ENCODE results near the gene POU2AF1.

The POU2AF1 gene

DNA sequence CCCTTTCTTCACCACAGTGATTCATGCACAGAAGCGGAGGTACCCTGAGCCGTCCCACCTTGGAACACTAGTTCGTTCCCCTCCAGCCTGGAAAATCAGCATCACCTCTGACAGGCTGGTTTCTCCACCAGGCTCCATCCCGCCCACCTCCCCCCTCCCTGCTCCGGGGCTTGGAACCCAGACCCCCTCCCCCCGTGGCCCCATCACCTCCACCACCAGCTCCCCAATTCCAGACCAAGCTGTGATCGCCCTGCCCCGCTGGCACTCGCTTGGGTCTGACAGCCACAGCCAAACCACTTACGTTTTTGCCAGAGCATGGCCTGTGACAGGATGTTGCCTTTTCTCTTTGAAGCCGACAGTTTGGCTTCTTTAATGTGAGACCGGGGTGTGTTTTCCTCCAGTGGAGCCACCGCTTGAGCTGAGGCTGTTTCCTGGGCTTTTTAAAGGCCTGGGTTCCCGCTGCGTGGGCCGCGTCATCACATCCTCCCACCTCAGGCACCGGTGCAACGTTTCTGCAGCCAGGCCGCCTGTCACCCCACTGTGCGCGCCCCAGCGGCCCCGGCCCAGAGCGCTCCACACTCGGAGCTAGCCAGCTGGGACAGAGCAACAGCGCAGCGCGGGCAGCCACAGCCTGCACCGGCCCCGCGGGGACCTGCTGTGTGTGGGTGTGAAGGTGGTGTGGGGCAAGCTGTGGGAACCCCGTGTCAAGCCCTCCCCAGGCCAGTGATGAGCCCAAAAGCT lies at the start of gene POU2AF1:
Gene POU2AF1 (minus strand): TSS at position 415 of the 741 bp plus-strand sequence. CDS start 98 bp downstream, at position 317.
- peak; percentile 71 to 74 for DNase-seq (ENCODE audit: low read depth in 2 of 2)

- no peak for DNase-seq (ENCODE audit: low read depth in 2 of 2)
Observed at GRCh38 chr11:111428113-111428876, 49.2 kb upstream of the POU2AF1 start.

DNA sequence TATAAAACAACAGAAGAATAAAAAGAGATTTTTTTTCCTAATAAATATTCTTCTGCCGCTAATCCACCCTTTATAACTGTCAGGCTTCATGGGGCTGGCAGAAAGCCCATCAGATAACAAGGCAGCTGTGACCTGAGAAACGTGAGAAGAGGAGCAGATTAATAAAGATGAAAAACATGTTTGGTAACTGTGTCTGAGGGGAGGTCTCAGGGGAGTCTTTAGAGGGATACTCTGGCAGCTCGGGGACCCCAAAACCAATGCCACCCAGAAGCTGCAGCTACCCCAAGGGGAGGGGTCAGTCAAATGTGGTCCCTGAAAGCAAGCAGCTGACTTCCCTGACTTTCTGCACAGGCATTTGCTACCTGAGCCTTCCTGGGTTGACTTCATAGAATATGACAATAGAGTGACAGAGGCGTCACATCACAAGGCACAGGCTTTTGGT lies 48.4 kb upstream of the POU2AF1 start:
- no peak for DNase-seq (ENCODE audit: low read depth in 2 of 2)

DNA sequence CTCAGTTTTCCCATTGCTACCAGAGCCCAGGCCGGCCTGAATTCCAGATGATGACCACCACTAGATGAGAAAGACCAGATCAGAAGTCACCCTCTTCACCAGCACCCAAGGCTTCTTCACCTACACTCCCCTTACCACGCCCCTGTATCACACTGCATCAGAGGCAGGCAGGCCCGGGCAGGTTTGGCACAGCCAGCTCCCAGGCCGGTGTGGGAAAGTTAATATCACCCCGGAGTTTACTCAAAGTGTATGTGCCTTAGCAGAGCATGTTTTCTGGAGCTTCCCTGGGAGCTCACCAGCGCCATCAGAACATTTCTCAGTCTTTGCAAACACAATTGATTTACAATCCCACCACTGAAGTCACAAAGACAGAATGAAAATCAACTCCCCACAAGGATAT lies 47.5 kb upstream of the POU2AF1 start:
- no peak for DNase-seq (ENCODE audit: low read depth in 2 of 2)

DNA sequence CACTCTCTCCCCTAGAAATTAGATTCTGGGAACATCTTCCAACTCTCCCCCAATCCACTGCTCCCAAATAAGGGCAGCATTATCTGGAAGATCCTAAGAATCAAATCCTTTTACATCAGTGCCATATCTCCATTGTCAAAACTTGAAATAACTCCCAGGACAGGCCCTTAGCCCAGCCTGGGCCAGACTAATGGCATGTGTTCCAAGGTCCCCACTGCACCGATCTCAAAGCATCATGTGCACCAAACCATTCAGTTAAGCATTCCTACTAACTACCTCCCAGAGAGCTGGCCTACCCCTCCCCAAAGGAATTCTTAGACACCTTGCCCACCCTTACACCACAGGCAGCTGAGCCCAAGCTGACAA lies 44.2 kb upstream of the POU2AF1 start:
- DNase-seq (ENCODE audit: low read depth in 2 of 2): no peak

DNA sequence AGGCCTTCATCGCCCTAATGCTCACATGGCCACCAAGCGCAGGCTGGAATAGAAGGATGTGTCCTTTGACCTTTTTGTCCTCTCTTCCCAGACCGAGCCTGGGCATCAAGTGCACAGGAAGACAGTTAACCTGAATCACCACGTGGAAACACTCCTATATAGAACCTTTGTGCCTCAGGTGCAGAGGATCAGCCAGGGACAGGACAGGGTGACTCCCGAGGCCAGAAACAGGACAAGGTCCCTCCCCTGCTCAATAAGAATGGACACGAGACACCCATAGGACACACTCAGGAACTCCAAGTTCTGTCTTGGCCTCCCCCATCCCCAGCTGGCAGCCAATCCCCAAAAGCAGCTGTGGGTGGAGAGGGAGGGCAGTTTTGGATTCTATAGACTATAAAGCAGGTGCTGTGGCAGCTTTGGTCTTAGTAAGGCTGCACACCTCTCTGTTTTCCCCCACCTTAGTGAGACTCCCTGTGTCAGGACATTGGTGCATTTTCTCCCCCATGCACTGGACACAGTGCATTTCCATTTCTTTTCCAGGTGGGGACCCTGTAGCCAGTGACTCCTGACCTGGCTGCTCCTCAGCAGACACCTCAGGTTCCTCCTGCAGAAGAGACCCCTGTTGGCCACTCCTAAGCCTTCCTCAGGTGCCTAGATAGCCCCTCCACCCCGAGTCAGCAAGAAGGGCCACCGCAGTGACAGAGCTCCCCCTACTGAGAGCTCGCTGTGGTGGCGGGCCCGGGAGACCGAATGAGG lies 43.6 kb upstream of the POU2AF1 start:
- peak in 1 of 2 donors; percentile 44 for DNase-seq (ENCODE audit: low read depth in 2 of 2)

GRCh38 chr11:111421251-111421650 lies 42.2 kb upstream of the POU2AF1 start:
- no peak for DNase-seq (ENCODE audit: low read depth in 2 of 2)

DNA sequence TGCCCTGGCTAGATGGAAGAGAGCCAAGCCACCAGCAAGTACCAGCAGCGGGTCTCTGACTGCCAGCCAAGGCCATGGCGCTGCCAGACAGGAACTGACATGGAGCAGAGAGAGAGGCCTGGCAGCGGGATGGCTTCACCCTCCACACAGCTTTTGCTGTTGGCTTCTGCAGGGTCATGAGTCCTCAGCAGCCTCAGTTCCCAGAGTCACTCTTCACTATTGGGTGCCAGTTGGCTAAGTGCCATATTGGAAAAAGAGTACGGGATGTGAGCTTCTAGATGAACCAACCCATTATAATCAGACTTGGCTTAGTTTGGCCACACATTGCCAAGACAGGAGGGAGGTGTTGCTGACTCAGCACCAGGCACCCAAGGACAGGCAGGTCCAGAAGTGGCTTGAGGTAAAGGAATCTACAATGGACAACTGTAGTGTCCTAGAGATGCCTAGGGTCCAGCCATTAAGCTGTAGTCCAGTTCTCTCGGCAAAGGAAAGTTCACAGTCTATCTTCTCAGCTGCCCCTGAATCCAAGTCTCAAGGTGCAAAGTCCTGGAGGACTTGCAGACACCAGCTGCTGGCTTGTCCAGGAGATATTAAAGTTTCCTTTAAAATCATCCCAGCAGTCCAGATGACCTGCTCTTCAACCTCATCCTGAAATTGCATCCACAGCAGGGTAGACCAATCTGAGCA lies 40.7 kb upstream of the POU2AF1 start:
- DNase-seq (ENCODE audit: low read depth in 2 of 2): no peak

DNA sequence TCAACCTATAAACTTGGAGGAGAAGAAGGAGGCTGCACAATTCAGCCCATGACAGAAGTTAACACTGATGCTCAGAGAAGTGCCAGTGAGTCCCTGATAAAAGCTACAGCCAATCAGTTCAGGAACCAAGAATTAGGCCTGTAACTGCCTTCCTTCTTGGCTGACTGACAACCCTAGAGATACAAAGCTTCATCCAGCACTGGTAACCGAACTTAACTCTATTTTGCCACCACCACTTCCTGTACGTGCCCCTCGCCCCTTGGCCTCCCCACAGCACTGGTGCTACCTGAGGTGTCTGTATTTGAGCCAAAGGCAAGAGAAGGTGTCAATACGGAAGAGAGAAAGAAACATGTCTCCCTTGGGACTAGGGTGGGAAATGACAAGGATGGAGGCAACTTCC lies 40.1 kb upstream of the POU2AF1 start:
- no peak for DNase-seq (ENCODE audit: low read depth in 2 of 2)

DNA sequence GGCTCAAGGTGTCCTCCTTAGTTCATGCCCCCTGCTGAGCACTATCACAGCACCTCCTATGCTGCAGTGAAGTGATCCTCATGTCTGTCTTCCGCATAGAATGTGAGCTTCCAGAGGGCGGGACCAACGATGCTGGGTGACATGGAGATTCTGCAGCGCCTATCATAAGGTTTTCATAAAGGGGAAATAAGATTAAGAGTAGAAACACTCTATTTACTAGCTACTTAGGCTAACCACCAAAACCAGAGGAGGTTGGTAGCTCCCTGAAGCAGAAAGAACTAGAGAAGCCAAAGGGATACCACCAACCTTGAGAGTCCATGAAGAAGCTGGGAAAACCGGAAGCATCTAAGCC lies 39.3 kb upstream of the POU2AF1 start:
- no peak for DNase-seq (ENCODE audit: low read depth in 2 of 2)

GRCh38 chr11:111417766-111418435 lies 38.8 kb upstream of the POU2AF1 start:
- no peak for DNase-seq (ENCODE audit: low read depth in 2 of 2)

DNA sequence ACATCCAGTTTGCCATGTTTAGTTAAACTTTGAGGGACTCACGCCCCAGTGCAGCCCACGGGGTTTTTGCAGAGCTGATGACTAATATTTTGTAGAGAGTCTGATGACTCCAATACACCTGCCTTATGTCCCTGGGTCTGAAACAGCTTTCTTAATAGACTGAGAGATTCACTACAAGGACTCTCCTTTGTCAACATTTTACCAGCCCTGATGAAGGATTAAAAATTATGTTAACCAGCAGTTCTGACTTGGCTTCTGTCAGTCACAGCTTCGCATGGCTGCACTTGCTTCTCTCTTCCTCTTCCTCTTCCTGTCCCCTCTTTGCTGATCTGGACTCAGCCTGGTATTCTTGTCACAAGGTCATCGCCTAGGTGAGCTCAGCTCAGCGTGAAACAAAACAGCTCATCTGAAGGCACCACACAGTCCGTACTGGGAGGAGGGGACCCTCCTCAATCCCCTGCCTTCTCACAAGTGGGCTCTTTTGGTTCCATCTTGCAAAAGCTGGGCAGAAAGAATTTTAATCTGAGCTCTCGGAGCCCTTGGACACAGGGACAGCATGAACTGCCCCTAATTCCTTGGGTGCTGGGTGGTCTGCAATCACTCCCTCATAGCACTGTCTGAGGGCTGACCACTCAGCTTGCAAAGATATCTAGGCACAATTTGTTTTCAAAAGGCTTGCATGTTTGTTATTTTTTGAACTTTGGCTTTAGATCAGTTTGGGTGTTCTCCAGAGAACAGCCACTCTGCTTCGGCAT lies 38.1 kb upstream of the POU2AF1 start:
- no peak for DNase-seq (ENCODE audit: low read depth in 2 of 2)

DNA sequence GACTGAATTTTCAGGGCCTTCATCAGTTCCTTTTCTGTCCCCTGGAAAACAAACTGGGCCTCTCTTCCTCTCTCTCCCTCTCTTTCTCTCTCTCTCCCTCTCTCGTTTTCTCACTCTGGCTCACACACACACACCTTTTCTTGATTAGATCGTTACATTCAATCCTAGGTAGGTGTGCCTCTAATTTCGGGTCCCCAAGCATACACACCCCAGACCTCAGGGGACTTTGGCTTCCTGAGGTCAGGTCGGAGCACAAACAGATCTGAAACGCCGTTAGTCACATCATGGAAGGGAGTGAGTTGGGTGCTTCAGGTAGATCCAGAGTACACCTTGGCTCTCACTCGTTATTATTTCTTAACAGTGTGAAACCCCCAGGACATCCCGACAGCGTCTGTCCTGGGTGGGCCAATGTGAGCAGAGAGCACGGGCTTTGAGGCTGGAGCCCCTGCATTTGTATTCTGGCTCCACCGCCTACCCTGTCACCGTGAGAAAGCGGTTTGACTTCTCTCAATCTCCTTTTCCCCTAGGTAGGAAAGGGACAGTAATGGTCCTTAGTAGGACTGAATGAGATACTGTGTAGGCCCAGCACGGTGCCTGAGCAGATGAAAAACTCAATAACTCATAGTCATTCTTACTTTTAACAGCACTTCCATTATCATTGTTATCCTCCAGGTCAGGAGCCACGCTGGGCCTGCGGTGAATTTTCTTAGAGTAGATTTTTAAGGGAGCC lies 37.3 kb upstream of the POU2AF1 start:
- DNase-seq (ENCODE audit: low read depth in 2 of 2): no peak

DNA sequence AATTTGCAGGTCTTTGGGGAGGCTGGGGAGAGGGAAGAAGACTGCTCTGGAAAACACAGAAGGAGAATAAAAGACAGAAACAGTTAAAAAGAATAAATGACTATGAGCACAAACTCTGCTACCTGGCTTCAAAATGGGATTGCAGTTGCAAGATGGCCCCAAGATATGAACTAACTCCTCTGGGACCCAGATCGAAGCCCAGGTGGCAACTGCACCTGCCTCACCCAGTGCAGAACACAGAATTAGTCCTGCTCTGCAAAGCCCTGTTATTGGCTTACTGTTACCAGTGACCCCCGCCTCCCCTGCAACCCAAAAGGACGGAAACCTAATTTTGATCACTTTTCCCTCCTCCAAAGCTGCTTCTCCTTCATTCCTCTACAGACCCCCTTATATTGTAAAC lies 35.9 kb upstream of the POU2AF1 start:
- DNase-seq (ENCODE audit: low read depth in 2 of 2): no peak

- no peak for DNase-seq (ENCODE audit: low read depth in 2 of 2)
Observed at GRCh38 chr11:111414267-111414931, 35.3 kb upstream of the POU2AF1 start.

DNA sequence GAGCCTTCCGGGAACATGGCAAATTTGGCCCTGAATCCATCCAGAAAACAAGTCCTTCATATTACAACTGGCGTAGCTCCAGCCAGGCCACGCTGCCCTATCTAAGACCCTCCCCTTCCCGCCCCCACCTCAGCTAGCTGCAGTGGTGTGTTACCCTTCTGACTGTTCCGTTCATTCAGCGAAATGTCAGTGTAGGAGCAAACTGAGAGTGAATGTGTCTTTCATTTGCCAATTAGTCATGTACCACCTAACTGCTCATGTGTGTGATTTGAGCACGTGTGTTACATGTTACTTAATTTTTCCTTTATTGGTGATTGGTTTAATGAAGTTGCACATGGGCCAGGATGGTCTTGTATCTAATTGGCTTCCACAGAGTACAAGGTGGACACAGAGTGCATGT lies 34.8 kb upstream of the POU2AF1 start:
- peak; percentile 15 to 28 for DNase-seq (ENCODE audit: low read depth in 2 of 2)

DNA sequence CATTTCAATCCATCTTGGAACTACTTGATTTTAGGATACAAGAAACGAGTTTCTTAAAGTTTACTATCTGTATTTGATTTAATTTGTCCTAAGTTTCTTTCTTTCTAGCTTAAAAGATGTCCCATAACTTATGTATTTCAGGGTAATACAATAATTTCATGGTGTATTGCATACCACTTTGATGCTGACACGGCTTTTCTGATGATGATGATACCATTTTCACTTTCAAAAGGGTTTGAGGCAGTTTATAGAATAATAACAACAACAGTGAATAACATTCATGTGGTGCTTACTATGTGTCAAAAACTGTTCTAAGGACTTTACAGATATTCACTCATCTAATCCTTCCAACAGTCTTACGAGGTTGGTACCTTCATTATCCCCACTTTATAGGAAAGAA lies 33.2 kb upstream of the POU2AF1 start:
- DNase-seq (ENCODE audit: low read depth in 2 of 2): no peak

DNA sequence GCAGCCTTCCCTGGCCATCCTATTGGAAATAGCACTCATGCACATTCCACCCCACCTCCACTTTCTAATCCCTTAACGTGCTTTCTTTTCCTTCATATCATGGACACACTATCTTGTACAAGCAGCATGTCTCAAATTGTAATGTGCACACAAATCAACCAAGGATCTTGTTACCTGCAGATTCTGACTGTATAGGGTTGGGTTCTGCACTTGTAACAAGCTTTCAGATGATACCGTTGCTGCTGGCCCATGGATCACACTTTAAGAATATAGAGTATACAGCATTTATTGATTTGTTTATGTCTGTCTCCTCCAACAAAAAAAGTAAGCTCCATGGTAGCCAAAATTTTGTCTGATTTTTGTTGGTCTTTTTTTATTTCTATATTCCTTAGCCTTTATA lies 32.4 kb upstream of the POU2AF1 start:
- DNase-seq (ENCODE audit: low read depth in 2 of 2): no peak

- no peak for DNase-seq (ENCODE audit: low read depth in 2 of 2)
Observed at GRCh38 chr11:111410951-111411350, 31.9 kb upstream of the POU2AF1 start.
